Mucosa of stomach (tissue), 1 donor: ENCODE data around the gene PSME4.
"Not testable (repeated sequence)": the region's sequence is repeated elsewhere in the genome, so short reads cannot be mapped to it uniquely, and the experiment has no call there.

Experiments used
- H3K27me3 ChIP-seq: one replicate; pipeline ENCODE4 v1.7.0; 2013; ENCODE audit warnings: mild to moderate bottlenecking, low read length; ENCODE audit not compliant: control insufficient read depth, insufficient read depth
- H3K36me3 ChIP-seq: one replicate; pipeline ENCODE4 v1.7.0; 2013; ENCODE audit warnings: low read length; ENCODE audit not compliant: control insufficient read depth, insufficient read depth
- H3K4me1 ChIP-seq: one replicate; pipeline ENCODE4 v1.7.0; 2013; ENCODE audit warnings: mild to moderate bottlenecking, low read length; ENCODE audit not compliant: control insufficient read depth, insufficient read depth
- H3K4me3 ChIP-seq: one replicate; pipeline ENCODE4 v1.7.0; 2013; ENCODE audit warnings: low read length
- H3K9ac ChIP-seq: one replicate; pipeline ENCODE4 v1.7.0; 2013; ENCODE audit warnings: mild to moderate bottlenecking, low read length, moderate library complexity
- H3K9me3 ChIP-seq: one replicate; pipeline ENCODE4 v1.7.0; 2013; ENCODE audit warnings: mild to moderate bottlenecking, low read length, moderate library complexity; ENCODE audit not compliant: control insufficient read depth
- donor health status: Pancreatic carcinoma.

Gene PSME4

GRCh38 chr2:53823639-53824038 lies 147.2 kb downstream of the PSME4 start:
- H3K4me3 ChIP-seq, H3K4me1 ChIP-seq, H3K9me3 ChIP-seq, H3K27me3 ChIP-seq, H3K9ac ChIP-seq, H3K36me3 ChIP-seq: not testable (repeated sequence)

- no peaks in the 10 kb centered on the region for H3K36me3 ChIP-seq
- H3K4me3 ChIP-seq: no peak overlapping the region
- H3K27me3 ChIP-seq: no peaks in the 10 kb centered on the region
- no peak overlapping the region for H3K9ac ChIP-seq
- H3K9me3 ChIP-seq: no peaks in the 10 kb centered on the region
- no peaks in the 10 kb centered on the region for H3K4me1 ChIP-seq
These were observed 149.0 kb downstream of the PSME4 start for GRCh38 chr2:53821810-53822209.

GRCh38 chr2:53820711-53821110 lies 150.1 kb downstream of the PSME4 start:
- Histone ChIP-seq H3K4me3 (no peak overlapping the region), H3K9me3 (no peaks in the 10 kb centered on the region), H3K27me3 (no peaks in the 10 kb centered on the region), H3K36me3 (no peaks in the 10 kb centered on the region), H3K4me1 (no peaks in the 10 kb centered on the region), H3K9ac (no peak overlapping the region)

- H3K4me3 ChIP-seq: no peak overlapping the region
- H3K36me3 ChIP-seq: no peaks in the 10 kb centered on the region
- H3K4me1 ChIP-seq: no peaks in the 10 kb centered on the region
- H3K9ac ChIP-seq: no peak overlapping the region
- H3K27me3 ChIP-seq: no peaks in the 10 kb centered on the region
- no peaks in the 10 kb centered on the region for H3K9me3 ChIP-seq
These were observed 150.7 kb downstream of the PSME4 start for GRCh38 chr2:53820048-53820447.

GRCh38 chr2:53819634-53820033 lies 151.2 kb downstream of the PSME4 start:
- H3K27me3 ChIP-seq: no peaks in the 10 kb centered on the region
- no peaks in the 10 kb centered on the region for H3K36me3 ChIP-seq
- H3K9me3 ChIP-seq: no peaks in the 10 kb centered on the region
- H3K4me3 ChIP-seq: no peak overlapping the region
- H3K4me1 ChIP-seq: no peaks in the 10 kb centered on the region
- no peak overlapping the region for H3K9ac ChIP-seq

GRCh38 chr2:53818854-53819435 lies 151.8 kb downstream of the PSME4 start:
- no peak overlapping the region for H3K4me3 ChIP-seq

More at GRCh38 chr2:53818854-53819435, 151.8 kb downstream of the PSME4 start:
- Histone ChIP-seq H3K4me1 (no peaks in the 10 kb centered on the region), H3K27me3 (no peaks in the 10 kb centered on the region), H3K9ac (no peak overlapping the region), H3K36me3 (no peaks in the 10 kb centered on the region), H3K9me3 (no peaks in the 10 kb centered on the region)
